Right forelimb (tissue), 1 donor: ENCODE measurements around the gene CASP7.
"Not testable (repeated sequence)": the region's sequence is repeated elsewhere in the genome, so short reads cannot be mapped to it uniquely, and the experiment has no call there.

Experiments used
- DNase-seq: peaks from one replicate; pipeline ENCODE4 v3.0.0-alpha.2; 2018

CASP7 gene

DNA sequence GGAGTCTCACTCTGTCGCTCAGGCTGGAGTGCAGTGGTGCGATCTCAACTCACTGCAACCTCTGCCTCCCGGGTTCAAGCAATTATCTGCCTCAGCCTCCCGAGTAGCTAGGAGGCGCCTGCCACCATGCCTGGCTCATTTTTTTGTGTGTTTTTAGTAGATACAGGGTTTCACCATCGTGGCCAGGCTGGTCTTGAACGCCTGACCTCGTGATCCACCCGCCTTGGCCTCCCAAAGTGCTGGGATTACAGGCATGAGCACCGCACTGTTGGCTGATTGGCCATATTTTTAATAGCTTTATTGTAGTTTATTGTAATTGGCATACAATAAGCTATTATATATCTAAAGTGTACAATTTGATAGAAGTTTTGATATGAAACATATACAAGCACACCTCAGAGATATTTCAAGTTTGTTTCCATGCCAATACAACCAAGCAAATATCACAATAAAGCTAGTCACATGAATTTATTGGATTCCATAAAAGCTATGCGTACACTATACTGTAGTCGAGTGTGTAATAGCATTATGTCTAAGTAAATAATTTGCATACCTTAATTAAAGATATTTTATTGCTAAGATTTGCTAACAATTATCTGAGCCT is 77.3 kb downstream of the CASP7 start:
- no peak for DNase-seq

DNA sequence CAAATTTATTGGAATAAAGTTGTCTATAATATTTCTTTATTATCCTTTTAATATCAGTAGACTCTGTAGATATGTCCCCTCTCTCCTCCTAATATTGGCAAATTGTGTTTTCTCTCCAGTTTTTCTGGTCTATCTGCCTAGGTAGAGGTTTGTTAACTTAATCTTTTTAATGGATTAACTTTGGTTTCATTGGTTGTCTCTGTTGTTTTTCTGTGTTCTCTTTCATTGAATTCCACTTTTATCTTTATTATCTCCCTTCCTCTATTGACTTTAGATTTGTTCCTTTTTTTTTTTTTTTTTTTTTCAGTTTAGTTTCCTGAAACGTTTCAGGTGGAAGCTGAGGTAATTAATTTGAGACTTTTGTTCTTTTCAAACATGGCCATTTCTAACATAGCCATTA is 82.4 kb downstream of the CASP7 start:
- no peak for DNase-seq

DNA sequence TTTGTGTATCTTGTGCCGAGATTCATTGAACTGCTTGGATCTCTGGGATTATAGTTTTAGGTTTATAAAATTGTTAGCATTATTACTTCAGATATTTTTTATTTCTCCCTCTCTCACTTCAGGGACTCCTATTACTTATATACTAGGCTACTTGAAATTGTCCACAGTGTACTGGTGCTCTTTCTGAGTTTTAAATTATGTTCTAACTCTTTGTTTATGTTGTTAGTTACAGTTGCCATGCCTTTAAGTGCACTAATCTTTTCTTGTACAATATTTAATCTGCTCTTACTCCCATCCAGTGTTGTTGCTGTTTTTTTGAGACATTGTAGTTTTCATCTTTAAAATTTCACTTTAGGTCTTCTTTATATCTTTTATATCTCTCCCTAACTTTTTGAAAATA is 84.9 kb downstream of the CASP7 start:
- DNase-seq, result no peak

DNA sequence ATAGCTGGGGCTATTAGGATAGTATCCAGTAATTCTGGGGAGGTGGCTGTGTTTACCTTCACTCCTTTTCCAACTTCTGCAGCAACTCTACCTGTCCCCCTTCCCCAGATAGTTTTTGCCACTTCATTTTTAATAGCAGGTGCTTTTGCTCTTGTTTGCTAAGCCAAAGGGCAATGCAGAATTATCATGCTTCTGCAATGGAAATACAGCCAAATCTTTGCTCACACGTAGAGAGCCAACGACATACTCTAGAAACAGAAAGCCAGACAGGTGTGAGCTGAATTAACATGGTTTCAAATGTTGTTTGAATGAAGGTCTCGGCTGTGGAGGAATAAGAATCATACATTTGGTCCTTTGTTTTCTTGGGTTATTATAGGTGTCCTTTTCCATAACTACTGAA is 86.2 kb downstream of the CASP7 start:
- DNase-seq, result no peak

DNA sequence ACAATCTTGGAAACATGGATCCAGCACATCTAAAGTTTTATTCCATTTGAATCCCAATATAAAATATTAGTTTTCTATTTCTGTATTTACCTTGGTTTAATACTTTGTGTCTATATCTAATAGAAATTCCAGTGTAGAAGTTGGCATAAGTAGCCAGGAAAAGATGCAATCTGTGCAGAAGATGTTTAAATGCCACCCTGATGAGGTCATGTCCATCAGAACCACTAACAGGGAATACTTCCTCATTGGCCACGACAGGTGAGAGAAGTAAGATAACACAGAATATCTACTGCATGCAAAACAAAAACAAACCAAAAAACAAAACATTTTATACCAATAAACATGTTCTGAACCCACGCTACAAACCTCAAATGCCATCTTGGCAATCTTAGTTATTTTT is 87.5 kb downstream of the CASP7 start:
- no peak for DNase-seq

DNA sequence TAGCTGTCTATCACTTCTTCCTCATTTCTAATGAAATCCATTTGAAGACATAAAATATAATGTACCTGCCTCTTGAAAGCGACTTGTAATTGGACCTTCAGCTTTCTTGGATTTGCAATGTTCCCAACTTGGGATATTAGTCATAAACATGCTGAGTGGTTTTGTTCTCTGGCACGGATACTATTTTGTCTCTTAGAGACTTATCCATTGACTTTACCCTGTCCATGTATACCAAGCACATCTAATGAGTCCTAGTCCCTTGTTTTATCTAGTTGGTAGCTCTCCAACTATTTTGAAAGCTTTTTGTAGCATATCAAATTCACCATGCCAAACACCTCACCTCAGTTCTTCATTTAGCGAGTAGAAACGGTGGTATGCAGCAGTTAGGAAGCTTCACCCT is 90.6 kb downstream of the CASP7 start:
- no peak for DNase-seq

DNA sequence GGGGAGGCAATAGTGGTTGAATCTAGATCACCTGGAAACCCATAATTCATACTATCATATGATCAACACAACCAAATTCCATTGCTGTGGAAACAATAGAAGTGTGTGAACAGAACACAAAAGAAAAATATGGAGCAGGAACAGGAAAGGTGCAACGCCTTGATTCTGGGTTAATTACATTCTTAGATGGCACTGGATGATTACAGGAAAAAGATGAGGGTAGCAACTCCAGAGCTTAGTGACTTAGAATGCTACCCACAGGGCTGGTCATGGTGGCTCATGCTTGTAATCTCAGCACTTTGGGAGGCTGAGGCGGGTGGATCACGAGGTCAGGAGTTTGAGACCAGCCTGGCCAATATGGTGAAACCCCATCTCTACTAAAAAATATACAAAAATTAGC is 91.4 kb downstream of the CASP7 start:
- DNase-seq, result not testable (repeated sequence)

DNA sequence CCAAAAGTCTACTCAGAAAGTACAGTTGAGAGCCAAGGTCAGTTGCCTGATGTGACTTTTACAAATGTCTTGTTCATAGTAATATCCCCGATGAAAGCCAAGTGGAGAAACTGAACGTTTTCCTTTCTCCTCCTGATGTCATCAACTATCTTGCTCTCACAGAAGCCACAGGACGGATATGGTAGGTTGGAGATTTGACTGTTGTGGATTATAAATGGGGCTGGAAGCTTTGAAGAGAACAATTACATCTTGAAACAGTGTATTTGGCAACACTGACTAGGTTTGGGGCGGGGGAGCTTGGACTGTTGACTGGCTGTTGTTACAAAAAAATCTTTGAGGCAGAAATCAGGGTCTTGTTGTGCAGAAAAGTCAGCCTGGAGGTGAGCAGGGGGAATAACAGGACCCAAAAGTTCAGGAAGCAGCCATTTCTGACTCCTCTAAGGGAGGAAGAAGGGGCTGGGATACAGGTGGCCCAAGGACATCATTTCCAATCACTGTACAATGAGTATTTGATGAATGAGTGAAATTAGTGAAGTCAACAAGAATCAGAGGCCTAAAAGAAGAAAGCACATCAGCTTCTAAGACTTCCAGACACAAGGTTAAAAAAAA is 96.1 kb downstream of the CASP7 start:
- no peak for DNase-seq

DNA sequence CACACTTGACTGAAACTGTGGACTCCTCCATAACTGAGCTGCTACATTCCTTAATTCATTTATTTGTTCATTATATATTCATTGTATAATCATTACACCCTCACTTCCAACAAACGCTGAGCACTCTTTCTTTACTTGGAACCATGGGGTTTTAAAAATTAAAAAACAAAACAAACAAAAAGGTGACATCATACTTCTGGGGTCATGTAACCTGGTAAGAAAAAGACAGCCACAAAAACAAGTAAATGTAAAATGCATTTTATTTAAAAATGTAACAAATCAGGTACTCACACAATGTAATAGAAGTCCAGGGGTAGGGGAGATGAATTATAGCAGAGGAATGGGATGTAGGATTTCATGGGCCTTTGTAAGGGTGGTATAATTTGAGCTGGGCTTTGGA is 96.8 kb downstream of the CASP7 start:
- no peak for DNase-seq
